Measurements from ENCODE around the gene CETN3.

The CETN3 gene

DNA sequence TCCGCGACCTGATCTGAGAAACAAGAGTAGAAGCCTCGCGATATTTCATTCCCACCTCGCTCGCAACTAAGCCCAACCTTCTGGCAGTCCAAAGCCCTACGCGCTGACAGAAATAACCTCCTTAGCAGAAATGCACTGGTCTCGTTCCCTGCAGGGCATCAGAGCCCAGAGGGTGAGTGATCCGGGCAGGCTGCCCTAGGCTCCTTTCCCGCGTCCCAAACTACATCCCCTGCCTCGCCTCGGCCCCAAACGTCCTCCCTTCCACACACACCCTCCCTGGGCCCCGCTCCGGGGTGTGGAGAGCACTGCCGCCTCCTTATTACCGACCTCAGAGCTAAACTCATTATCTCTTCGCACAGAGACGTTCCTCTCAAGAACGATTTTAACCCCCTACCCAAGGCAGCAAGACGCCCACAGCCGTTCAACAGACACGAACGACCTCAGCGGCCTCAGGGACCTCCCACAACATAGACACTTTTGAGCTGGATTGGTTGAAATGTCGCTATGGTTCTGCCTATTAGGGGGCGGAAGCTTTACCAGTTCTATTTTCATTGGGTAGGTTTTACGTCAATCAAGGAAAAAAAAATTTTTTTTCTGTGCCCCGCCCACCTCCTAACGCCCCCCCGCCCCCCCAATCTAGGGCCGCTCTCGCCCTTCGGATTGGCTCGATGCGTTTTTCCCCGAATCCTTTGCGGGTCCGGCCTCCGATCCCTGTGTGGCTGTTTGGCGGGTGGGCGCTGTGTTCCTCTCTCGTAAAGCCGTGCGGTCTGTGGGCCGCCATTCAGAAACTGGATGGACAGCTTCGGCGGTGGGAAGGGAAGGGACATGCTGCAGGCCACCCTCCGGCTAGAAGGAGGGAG lies at the start of gene CETN3:
CETN3 (minus strand) TSS at position 439 of the 860 bp plus-strand sequence; CDS start at position 344, 95 bp downstream.
- peak within 1 kb of the TSS; percentile 100 for H3K4me3 ChIP-seq (ENCODE audit: low read length)
- H3K4me1 ChIP-seq (ENCODE audit: control insufficient read depth, insufficient read depth, low read length) = no peaks in the 10 kb centered on the region
- no peaks in the 10 kb centered on the region for H3K27me3 ChIP-seq (ENCODE audit: control insufficient read depth, insufficient read depth, low read length)
- H3K9ac ChIP-seq (ENCODE audit: low read length) = peak within 1 kb of the TSS; percentile 99
- no peaks in the 10 kb centered on the region for H3K36me3 ChIP-seq (ENCODE audit: control insufficient read depth, insufficient read depth, low read length)
- H3K9me3 ChIP-seq (ENCODE audit: control insufficient read depth, low read length) = no peaks in the 10 kb centered on the region

DNA sequence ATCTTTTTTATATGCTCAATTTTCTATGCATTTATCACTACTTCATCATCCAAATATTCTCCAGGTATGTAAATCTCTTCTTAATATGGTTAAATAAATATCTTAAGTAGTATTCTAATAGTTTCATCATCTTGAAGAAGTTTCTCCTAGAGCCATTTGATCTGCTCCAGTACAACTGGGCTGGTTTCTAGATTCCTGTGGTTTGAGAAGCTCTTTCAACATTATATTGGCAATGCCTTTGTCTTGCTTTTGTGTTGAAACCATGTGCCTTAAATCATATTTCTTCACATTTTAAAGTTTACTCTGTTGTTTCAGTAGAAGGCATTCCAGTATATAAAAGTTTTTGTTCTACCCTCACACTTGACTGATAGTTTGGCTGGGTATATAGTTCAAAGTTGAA lies 37.4 kb upstream of the CETN3 start:
- Histone ChIP-seq H3K4me3 (ENCODE audit: low read length) (no peak overlapping the region), H3K36me3 (ENCODE audit: control insufficient read depth, insufficient read depth, low read length) (no peaks in the 10 kb centered on the region), H3K9ac (ENCODE audit: low read length) (no peak overlapping the region), H3K4me1 (ENCODE audit: control insufficient read depth, insufficient read depth, low read length) (no peaks in the 10 kb centered on the region), H3K27me3 (ENCODE audit: control insufficient read depth, insufficient read depth, low read length) (no peaks in the 10 kb centered on the region), H3K9me3 (ENCODE audit: control insufficient read depth, low read length) (no peaks in the 10 kb centered on the region)

DNA sequence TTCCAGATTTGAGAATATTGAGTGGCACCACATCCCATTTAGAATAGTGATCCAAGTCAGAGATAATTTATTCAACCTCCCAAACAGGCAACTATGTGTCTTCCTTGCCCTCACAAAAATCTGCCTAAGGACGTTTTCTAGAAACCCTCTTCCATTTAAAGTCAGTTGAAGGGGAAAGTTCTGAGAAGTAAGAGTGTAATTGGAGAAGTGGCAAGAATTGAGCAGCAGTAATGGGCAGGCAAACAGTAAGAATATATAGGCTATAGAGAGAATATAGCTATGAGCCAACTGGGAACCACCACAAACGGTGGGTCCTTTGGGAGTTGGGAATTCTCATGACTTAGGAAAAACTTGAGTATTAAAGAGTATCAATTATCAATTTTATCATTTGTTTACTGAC lies 31.1 kb upstream of the CETN3 start:
- H3K4me3 ChIP-seq (ENCODE audit: low read length) = no peak overlapping the region
- H3K9me3 ChIP-seq (ENCODE audit: control insufficient read depth, low read length) = no peaks in the 10 kb centered on the region
- no peaks in the 10 kb centered on the region for H3K4me1 ChIP-seq (ENCODE audit: control insufficient read depth, insufficient read depth, low read length)
- no peaks in the 10 kb centered on the region for H3K36me3 ChIP-seq (ENCODE audit: control insufficient read depth, insufficient read depth, low read length)
- no peak overlapping the region for H3K9ac ChIP-seq (ENCODE audit: low read length)
- H3K27me3 ChIP-seq (ENCODE audit: control insufficient read depth, insufficient read depth, low read length) = peaks cover 3% of the 10 kb centered on the region

DNA sequence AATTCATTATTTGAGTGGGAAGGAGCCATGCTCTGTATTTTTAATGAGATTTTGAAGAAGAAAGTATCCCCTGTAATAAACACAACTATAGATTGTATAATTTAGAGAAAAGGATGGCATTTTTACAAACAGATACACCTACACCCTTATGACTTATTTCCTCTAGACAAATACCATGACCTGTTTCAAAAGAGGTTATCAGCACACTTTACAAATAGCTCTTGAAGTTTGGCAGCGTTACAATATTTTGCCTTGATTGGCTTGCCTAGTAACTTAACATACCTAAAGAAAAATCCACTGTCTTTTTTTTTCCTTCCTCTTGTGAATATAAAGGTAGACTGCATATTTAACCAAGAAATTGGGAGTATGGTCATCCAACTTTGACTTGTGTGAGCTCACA lies 28.5 kb upstream of the CETN3 start:
- no peaks in the 10 kb centered on the region for H3K9me3 ChIP-seq (ENCODE audit: control insufficient read depth, low read length)
- H3K4me3 ChIP-seq (ENCODE audit: low read length) = no peak overlapping the region
- H3K27me3 ChIP-seq (ENCODE audit: control insufficient read depth, insufficient read depth, low read length) = peaks cover 3% of the 10 kb centered on the region
- no peak overlapping the region for H3K9ac ChIP-seq (ENCODE audit: low read length)
- H3K36me3 ChIP-seq (ENCODE audit: control insufficient read depth, insufficient read depth, low read length) = no peaks in the 10 kb centered on the region
- H3K4me1 ChIP-seq (ENCODE audit: control insufficient read depth, insufficient read depth, low read length) = no peaks in the 10 kb centered on the region

DNA sequence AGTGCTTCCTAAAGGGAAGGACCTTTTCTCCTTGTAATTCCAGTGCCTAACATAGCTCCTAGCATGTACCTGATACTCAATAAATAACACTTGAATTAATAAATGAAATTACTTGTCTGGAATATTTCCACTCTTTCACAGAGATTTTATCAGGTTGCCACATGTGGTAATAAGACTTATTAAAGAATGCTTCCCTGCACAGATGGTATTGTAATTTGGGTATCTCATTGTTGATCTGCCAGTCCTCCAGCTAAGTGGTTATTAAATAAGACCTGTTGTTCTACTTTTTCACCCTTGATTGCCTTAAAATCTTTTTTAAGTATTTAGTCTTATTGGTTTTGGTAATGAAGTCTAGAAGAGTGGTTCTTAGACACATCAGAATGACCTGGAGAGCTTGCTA lies 28.1 kb upstream of the CETN3 start:
- H3K9ac ChIP-seq (ENCODE audit: low read length) = no peak overlapping the region
- H3K4me3 ChIP-seq (ENCODE audit: low read length) = no peak overlapping the region
- H3K36me3 ChIP-seq (ENCODE audit: control insufficient read depth, insufficient read depth, low read length) = no peaks in the 10 kb centered on the region
- no peaks in the 10 kb centered on the region for H3K4me1 ChIP-seq (ENCODE audit: control insufficient read depth, insufficient read depth, low read length)
- H3K27me3 ChIP-seq (ENCODE audit: control insufficient read depth, insufficient read depth, low read length) = peaks cover 3% of the 10 kb centered on the region
- no peaks in the 10 kb centered on the region for H3K9me3 ChIP-seq (ENCODE audit: control insufficient read depth, low read length)

GRCh38 chr5:90434116-90434714 lies 24.7 kb upstream of the CETN3 start:
- Histone ChIP-seq H3K4me3 (ENCODE audit: low read length) (no peak overlapping the region), H3K27me3 (ENCODE audit: control insufficient read depth, insufficient read depth, low read length) (peaks cover 3% of the 10 kb centered on the region), H3K36me3 (ENCODE audit: control insufficient read depth, insufficient read depth, low read length) (no peaks in the 10 kb centered on the region), H3K9me3 (ENCODE audit: control insufficient read depth, low read length) (no peaks in the 10 kb centered on the region), H3K4me1 (ENCODE audit: control insufficient read depth, insufficient read depth, low read length) (no peaks in the 10 kb centered on the region), H3K9ac (ENCODE audit: low read length) (no peak overlapping the region)

DNA sequence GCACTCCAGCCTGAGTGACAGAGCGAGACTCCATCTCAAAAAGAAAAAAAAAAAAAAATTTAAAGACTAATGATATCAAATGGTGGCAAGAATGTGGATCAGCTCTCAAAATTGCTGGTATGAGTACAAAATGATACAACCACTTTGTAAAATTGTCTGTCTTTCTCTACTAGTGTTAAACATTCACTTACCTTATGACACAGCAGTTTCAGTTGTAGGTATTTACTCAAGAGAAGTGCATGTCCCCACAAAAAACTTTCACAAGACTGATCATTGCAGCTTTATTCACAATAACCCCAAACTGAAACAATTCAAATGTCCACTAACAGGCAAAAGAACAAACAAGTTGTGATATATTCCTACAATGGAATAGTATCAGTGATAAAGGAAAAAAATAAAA lies 14.7 kb upstream of the CETN3 start:
- H3K36me3 ChIP-seq (ENCODE audit: control insufficient read depth, insufficient read depth, low read length) = no peaks in the 10 kb centered on the region
- H3K4me3 ChIP-seq (ENCODE audit: low read length) = no peak overlapping the region
- no peaks in the 10 kb centered on the region for H3K9me3 ChIP-seq (ENCODE audit: control insufficient read depth, low read length)
- H3K9ac ChIP-seq (ENCODE audit: low read length) = no peak overlapping the region
- no peaks in the 10 kb centered on the region for H3K4me1 ChIP-seq (ENCODE audit: control insufficient read depth, insufficient read depth, low read length)
- no peaks in the 10 kb centered on the region for H3K27me3 ChIP-seq (ENCODE audit: control insufficient read depth, insufficient read depth, low read length)

- H3K27me3 ChIP-seq (ENCODE audit: control insufficient read depth, insufficient read depth, low read length) = no peaks in the 10 kb centered on the region
- H3K36me3 ChIP-seq (ENCODE audit: control insufficient read depth, insufficient read depth, low read length) = no peaks in the 10 kb centered on the region
- H3K4me1 ChIP-seq (ENCODE audit: control insufficient read depth, insufficient read depth, low read length) = no peaks in the 10 kb centered on the region
- H3K4me3 ChIP-seq (ENCODE audit: low read length) = no peak overlapping the region
- H3K9me3 ChIP-seq (ENCODE audit: control insufficient read depth, low read length) = no peaks in the 10 kb centered on the region
- H3K9ac ChIP-seq (ENCODE audit: low read length) = no peak overlapping the region
Measured at GRCh38 chr5:90421136-90421535, 11.6 kb upstream of the CETN3 start.

DNA sequence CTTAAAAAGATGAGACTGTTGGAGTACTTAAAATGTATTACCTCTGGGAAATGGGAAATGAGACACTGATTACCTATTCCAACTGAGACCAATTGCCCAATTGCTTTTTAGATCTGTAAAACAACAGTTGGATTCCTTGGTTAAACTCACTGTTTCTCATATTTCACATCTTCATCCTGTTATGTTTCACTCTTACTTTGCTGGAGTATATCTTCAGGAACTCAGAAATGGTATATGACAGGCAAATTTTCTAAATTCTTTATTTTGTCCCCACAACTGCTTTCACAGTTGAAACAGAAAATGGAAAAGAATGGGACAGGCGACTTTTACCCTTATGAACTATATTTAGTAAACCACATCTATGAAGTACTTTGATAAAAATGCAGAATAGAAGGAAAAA lies 8.7 kb upstream of the CETN3 start:
- no peak overlapping the region for H3K9ac ChIP-seq (ENCODE audit: low read length)
- H3K9me3 ChIP-seq (ENCODE audit: control insufficient read depth, low read length) = no peaks in the 10 kb centered on the region
- no peak overlapping the region for H3K4me3 ChIP-seq (ENCODE audit: low read length)
- no peaks in the 10 kb centered on the region for H3K4me1 ChIP-seq (ENCODE audit: control insufficient read depth, insufficient read depth, low read length)
- no peaks in the 10 kb centered on the region for H3K36me3 ChIP-seq (ENCODE audit: control insufficient read depth, insufficient read depth, low read length)
- no peaks in the 10 kb centered on the region for H3K27me3 ChIP-seq (ENCODE audit: control insufficient read depth, insufficient read depth, low read length)

GRCh38 chr5:90410178-90410762 lies 714 bp upstream of the CETN3 start:
- Histone ChIP-seq H3K9me3 (ENCODE audit: control insufficient read depth, low read length) (no peaks in the 10 kb centered on the region), H3K9ac (ENCODE audit: low read length) (peak overlapping the region; percentile 99), H3K4me1 (ENCODE audit: control insufficient read depth, insufficient read depth, low read length) (no peaks in the 10 kb centered on the region), H3K36me3 (ENCODE audit: control insufficient read depth, insufficient read depth, low read length) (no peaks in the 10 kb centered on the region), H3K4me3 (ENCODE audit: low read length) (peak overlapping the region; percentile 93), H3K27me3 (ENCODE audit: control insufficient read depth, insufficient read depth, low read length) (no peaks in the 10 kb centered on the region)

DNA sequence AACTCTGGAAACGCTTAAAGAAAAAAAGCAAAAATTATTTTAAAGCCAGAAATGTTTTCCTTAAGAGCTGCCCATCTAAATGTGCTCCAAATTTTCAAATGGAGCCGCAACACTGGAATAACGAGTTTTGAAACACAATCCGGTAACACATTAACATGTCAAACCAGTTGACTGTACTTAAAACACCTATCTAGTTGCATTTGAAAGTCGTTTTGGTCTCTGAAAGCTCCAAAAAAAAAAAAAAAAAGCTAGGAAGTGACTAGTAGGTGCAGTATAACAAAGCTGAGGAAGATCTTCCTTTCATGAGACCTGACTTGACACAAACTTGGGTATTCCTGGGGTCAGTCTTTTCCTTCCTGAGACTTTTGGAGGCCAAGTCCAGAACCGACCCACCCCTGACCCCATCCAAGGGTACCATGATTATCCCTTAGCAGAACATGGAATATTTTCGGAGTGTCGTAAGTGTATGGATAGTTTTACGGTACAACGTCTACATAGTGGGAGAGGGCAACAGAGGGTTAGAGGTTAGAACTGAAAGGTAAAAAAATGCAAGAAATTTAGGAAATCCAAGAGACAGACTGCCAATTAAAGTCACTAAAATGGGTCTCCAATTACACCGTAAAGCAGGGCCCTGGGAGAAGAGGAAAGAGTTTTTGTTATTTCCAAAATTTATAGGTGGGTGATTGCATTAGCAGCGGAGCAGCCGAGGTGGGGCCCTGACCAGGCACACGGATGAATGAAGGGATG lies 812 bp downstream of the CETN3 start:
- no peaks in the 10 kb centered on the region for H3K36me3 ChIP-seq (ENCODE audit: control insufficient read depth, insufficient read depth, low read length)
- H3K4me1 ChIP-seq (ENCODE audit: control insufficient read depth, insufficient read depth, low read length) = no peaks in the 10 kb centered on the region
- no peaks in the 10 kb centered on the region for H3K9me3 ChIP-seq (ENCODE audit: control insufficient read depth, low read length)
- peak overlapping the region; percentile 99 for H3K9ac ChIP-seq (ENCODE audit: low read length)
- H3K4me3 ChIP-seq (ENCODE audit: low read length) = peak overlapping the region; percentile 100
- H3K27me3 ChIP-seq (ENCODE audit: control insufficient read depth, insufficient read depth, low read length) = no peaks in the 10 kb centered on the region

- Histone ChIP-seq H3K36me3 (ENCODE audit: control insufficient read depth, insufficient read depth, low read length) (no peaks in the 10 kb centered on the region), H3K4me3 (ENCODE audit: low read length) (no peak overlapping the region), H3K9me3 (ENCODE audit: control insufficient read depth, low read length) (no peaks in the 10 kb centered on the region), H3K4me1 (ENCODE audit: control insufficient read depth, insufficient read depth, low read length) (no peaks in the 10 kb centered on the region), H3K27me3 (ENCODE audit: control insufficient read depth, insufficient read depth, low read length) (no peaks in the 10 kb centered on the region), H3K9ac (ENCODE audit: low read length) (no peak overlapping the region)
Measured at GRCh38 chr5:90406466-90406865, 3.1 kb downstream of the CETN3 start.

Data from mucosa of stomach (tissue), 1 donor.